Measurements from ENCODE around the gene CPE.
"Not testable (repeated sequence)": the region's sequence is repeated elsewhere in the genome, so short reads cannot be mapped to it uniquely, and the experiment has no call there.

Gene CPE

DNA sequence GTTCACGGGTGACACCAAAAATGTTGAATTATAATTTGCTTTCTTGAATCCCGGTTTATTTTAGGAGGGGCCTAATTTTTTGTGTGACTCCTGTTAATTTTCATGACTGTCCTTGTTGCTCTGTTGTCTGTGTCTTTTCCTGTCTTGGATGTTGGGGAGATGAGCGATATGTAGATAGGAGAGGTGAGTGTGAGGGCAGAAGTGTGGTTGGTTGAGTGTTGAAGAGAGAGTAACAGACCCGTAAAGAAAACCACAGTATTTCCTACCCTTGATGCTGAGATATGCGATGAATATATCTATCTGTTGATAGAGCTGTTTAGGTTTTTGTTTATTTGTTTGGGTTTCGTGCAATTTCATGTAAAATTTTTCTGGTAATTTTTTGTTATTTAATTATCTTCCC lies 70.5 kb downstream of the CPE start:
- no peak overlapping the region for H3K4me3 ChIP-seq (ENCODE audit: control insufficient read depth, low read depth, low read length)
- TF ChIP-seq, protein P1, sequence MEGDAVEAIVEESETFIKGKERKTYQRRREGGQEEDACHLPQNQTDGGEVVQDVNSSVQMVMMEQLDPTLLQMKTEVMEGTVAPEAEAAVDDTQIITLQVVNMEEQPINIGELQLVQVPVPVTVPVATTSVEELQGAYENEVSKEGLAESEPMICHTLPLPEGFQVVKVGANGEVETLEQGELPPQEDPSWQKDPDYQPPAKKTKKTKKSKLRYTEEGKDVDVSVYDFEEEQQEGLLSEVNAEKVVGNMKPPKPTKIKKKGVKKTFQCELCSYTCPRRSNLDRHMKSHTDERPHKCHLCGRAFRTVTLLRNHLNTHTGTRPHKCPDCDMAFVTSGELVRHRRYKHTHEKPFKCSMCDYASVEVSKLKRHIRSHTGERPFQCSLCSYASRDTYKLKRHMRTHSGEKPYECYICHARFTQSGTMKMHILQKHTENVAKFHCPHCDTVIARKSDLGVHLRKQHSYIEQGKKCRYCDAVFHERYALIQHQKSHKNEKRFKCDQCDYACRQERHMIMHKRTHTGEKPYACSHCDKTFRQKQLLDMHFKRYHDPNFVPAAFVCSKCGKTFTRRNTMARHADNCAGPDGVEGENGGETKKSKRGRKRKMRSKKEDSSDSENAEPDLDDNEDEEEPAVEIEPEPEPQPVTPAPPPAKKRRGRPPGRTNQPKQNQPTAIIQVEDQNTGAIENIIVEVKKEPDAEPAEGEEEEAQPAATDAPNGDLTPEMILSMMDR (conservative IDR thresholded peaks at IDR 0.05; ENCODE audit: control insufficient read depth, insufficient read depth, low read depth, low read length) = no peak
- DNase-seq (ENCODE audit: low read depth) = no peak

- no peak overlapping the region for H3K4me3 ChIP-seq (ENCODE audit: control insufficient read depth, low read depth, low read length)
- DNase-seq (ENCODE audit: low read depth) = no peak
- TF ChIP-seq, protein P1 (conservative IDR thresholded peaks at IDR 0.05; ENCODE audit: control insufficient read depth, insufficient read depth, low read depth, low read length) = no peak
Measured at GRCh38 chr4:165450871-165451270, 72.1 kb downstream of the CPE start.

DNA sequence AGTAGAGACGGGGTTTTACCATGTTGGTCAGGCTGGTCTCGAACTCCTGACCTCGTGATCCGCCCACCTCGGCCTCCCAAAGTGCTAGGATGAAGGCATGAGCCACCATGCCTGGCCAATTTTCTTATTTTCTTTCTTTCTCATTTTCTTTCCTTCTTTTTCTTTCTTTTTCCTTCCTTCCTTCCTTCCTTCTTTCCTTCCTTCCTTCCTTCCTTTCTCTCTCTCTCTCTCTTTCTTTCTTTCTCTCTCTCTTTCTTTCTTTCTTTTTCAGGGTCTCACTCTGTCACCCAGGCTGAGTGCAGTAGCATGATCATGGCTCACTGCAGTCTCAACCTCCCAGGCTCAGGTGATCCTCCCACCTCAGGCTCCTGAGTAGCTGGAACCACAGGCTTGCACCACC lies 74.3 kb downstream of the CPE start:
- not testable (repeated sequence) for DNase-seq (ENCODE audit: low read depth); H3K4me3 ChIP-seq (ENCODE audit: control insufficient read depth, low read depth, low read length)

DNA sequence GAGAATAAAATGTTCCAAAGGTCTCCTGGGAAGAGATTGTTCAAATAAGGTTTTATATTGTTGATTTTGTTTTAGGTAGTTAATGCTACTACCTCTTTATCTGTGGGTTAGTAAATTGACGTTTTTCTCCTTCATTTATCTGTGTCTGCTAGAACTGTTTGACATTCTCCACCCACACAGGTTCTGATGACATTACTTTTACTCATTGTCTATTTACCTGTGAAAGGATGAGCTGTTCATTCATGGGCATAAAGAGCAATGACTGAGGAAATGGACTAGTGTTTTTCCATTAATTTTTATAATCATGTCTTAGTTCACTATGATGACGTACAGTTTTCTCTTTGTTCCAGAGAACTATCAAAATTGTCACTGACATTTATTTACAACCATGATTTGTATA lies 75.6 kb downstream of the CPE start:
- no peak for DNase-seq (ENCODE audit: low read depth)
- no peak overlapping the region for H3K4me3 ChIP-seq (ENCODE audit: control insufficient read depth, low read depth, low read length)
- TF ChIP-seq, protein P1 (conservative IDR thresholded peaks at IDR 0.05; ENCODE audit: control insufficient read depth, insufficient read depth, low read depth, low read length) = no peak

GRCh38 chr4:165457793-165458192 lies 79.0 kb downstream of the CPE start:
- no peak for DNase-seq (ENCODE audit: low read depth)
- TF ChIP-seq, protein P1 (conservative IDR thresholded peaks at IDR 0.05; ENCODE audit: control insufficient read depth, insufficient read depth, low read depth, low read length) = no peak
- H3K4me3 ChIP-seq (ENCODE audit: control insufficient read depth, low read depth, low read length) = no peak overlapping the region

- no peak overlapping the region for H3K4me3 ChIP-seq (ENCODE audit: control insufficient read depth, low read depth, low read length)
- TF ChIP-seq, protein P1 (conservative IDR thresholded peaks at IDR 0.05; ENCODE audit: control insufficient read depth, insufficient read depth, low read depth, low read length) = no peak
- peak; percentile 30 for DNase-seq (ENCODE audit: low read depth)
Measured at GRCh38 chr4:165458471-165458870, 79.7 kb downstream of the CPE start.

DNA sequence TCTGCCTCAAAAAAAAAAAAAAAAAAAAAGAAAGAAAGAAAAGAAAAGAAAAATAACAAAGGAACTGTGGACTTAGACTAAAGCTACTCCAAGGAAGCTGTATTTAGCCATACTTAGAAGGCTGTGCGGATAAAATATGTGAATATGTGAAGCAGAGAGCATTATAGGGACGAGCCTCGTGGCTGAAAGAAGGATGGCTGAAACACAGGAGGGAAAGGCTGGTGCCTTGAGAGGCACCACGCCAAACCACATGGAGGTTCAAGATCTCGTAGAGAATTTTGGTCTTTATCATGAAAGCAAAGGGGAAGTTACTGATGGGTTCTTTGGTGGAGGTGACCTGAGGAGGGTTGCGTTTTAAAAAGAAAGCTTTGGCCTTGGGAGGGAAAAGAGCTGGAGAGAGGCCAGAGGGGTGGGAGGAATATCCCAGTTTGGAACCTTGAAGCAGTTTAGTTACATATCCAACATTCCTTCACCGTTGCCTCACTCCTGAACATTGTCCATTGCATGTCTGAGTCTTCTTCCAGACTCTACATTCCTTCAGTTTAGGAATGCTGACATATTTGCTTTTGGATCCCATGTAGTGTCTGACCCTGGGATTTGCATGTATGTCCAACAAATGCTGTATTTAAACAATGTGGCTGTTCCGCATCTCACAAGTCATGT lies 82.5 kb downstream of the CPE start:
- TF ChIP-seq, protein P1 (conservative IDR thresholded peaks at IDR 0.05; ENCODE audit: control insufficient read depth, insufficient read depth, low read depth, low read length) = no peak
- peak; percentile 71 for DNase-seq (ENCODE audit: low read depth)
- H3K4me3 ChIP-seq (ENCODE audit: control insufficient read depth, low read depth, low read length) = no peak overlapping the region

Measured in fibroblast of mammary gland (primary cell).